ENCODE data around the gene ATP23.

ATP23 gene

DNA sequence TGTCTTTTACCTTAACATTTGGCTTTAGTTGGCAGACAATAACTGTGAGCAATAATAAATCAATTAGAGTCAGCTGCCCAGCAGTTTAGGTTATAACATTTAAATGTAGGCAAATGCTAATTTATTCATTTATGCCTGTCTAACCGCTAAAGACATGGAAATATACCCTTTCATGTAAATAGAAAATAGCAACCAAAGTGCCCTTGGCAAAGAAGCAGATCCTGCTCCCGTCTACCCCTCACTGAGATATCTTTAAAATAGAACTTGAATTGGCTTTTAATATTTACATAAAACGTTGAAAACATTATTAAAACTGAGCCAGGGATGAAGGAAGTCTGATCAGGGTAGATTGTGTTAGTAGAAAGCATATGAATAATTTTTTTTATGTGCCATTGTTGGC, 67.3 kb downstream of the ATP23 start:
- DNase-seq (ENCODE audit: low read depth), result no peak
- H3K4me3 ChIP-seq (ENCODE audit: low read length), result no peak overlapping the region
- no peak for TF ChIP-seq CTCF (IDR thresholded peaks at IDR 0.05; ENCODE audit: insufficient read depth, low read depth, low read length, missing control alignments)

All from epithelial cell of esophagus (primary cell).